Measurements from ENCODE around the gene TLCD2.

DNA sequence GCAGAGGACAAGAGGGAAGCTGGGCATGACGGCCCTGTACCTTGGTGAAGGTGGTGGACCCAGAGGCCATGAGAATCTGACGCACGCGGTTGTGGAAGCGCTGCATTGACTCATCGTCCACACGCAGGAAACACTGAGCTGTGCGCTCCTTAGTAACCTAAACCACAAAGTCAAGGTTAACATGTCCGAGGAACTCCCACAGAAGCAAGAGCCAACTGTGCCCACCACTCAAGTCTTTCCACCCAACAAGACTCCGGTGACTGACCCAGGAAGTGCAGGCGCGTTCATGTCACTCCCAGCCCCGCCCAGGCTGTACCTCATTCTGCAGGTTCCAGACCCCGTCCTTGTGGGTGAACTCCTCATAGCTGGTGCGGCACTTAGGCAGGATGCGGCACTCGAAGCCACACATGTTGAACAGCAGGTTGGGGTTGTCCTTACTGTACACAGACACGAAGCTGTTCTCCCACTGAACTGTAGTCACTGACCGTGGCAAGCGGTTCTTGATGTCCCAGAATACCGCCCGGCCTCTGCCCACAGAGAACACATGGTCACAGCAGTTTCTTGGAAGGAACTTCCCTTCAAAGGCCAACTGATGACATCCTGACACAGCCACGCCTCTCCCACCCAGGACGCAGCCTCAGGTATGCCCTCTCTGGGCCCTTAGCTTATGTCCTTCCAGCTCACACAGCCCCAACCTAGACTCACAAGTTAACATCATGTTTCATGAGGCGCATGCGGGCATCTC is 37.0 kb downstream of the TLCD2 start:
- TF ChIP-seq, protein P1, sequence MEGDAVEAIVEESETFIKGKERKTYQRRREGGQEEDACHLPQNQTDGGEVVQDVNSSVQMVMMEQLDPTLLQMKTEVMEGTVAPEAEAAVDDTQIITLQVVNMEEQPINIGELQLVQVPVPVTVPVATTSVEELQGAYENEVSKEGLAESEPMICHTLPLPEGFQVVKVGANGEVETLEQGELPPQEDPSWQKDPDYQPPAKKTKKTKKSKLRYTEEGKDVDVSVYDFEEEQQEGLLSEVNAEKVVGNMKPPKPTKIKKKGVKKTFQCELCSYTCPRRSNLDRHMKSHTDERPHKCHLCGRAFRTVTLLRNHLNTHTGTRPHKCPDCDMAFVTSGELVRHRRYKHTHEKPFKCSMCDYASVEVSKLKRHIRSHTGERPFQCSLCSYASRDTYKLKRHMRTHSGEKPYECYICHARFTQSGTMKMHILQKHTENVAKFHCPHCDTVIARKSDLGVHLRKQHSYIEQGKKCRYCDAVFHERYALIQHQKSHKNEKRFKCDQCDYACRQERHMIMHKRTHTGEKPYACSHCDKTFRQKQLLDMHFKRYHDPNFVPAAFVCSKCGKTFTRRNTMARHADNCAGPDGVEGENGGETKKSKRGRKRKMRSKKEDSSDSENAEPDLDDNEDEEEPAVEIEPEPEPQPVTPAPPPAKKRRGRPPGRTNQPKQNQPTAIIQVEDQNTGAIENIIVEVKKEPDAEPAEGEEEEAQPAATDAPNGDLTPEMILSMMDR (conservative IDR thresholded peaks at IDR 0.05 in 1 of 2, IDR thresholded peaks at IDR 0.05 in 1 of 2; ENCODE audit: extremely low read depth in 1 of 2, insufficient read depth in 1 of 2, low read depth in 1 of 2, low read length in 2 of 2) = no peak
- TF ChIP-seq EZH2 (IDR thresholded peaks at IDR 0.05; ENCODE audit: borderline replicate concordance, low read length) = no peak
